OCI-LY1 (cell line): ENCODE measurements around the gene PEF1.

Experiments used
- H2AFZ ChIP-seq: fragments of 200-600 bp; sonication (generic), shearing (Covaris generic); 2 replicates; pipeline ENCODE4 v1.6.0; 2014; ENCODE audit warnings: antibody characterized with exemption, mild to moderate bottlenecking, low read length
- H3F3A ChIP-seq: fragments of 200-600 bp; sonication (generic), shearing (Covaris generic); 2 replicates; pipeline ENCODE4 v1.6.0; 2014; ENCODE audit warnings: mild to moderate bottlenecking, antibody characterized with exemption, low read length, moderate library complexity; ENCODE audit not compliant: insufficient read depth
- H3K27ac ChIP-seq: fragments of 200-600 bp; sonication (generic); 2 replicates; pipeline ENCODE4 v1.5.1; 2014; ENCODE audit warnings: low read length, mixed run types, mild to moderate bottlenecking, low read depth; ENCODE audit not compliant: poor library complexity, severe bottlenecking
- H3K27me3 ChIP-seq: fragments of 200-600 bp; sonication (generic); 2 replicates; pipeline ENCODE4 v1.6.0; 2014; ENCODE audit warnings: antibody characterized with exemption, mild to moderate bottlenecking, low read length, moderate library complexity; ENCODE audit not compliant: insufficient read depth
- H3K36me3 ChIP-seq: fragments of 200-600 bp; sonication (generic); 2 replicates; pipeline ENCODE4 v1.6.1; 2014; ENCODE audit warnings: mild to moderate bottlenecking, antibody characterized with exemption, low read length, moderate library complexity, mixed read lengths; ENCODE audit not compliant: insufficient read depth
- H3K4me1 ChIP-seq: fragments of 200-600 bp; sonication (generic); 2 replicates; pipeline ENCODE4 v1.5.1; 2014; ENCODE audit warnings: mild to moderate bottlenecking, low read length, moderate library complexity; ENCODE audit not compliant: insufficient read depth, severe bottlenecking
- H3K4me2 ChIP-seq: fragments of 200-600 bp; sonication (generic), shearing (Covaris generic); 2 replicates; pipeline ENCODE4 v1.6.1; 2014; ENCODE audit warnings: low read length
- H3K4me3 ChIP-seq: fragments of 200-600 bp; sonication (generic); 2 replicates; pipeline ENCODE4 v1.5.1; 2014; ENCODE audit warnings: low read length, low read depth, mild to moderate bottlenecking, mixed read lengths; ENCODE audit not compliant: poor library complexity, severe bottlenecking
- H3K79me2 ChIP-seq: fragments of 200-600 bp; shearing (Covaris generic); 2 replicates; pipeline ENCODE4 v1.6.1; 2016; ENCODE audit warnings: mixed run types, low read length, mixed read lengths; ENCODE audit not compliant: insufficient read depth
- H3K9ac ChIP-seq: fragments of 200-600 bp; sonication (generic), shearing (Covaris generic); 2 replicates; pipeline ENCODE4 v1.6.1; 2014; ENCODE audit warnings: mild to moderate bottlenecking, low read length, mixed read lengths
- H3K9me2 ChIP-seq: fragments of 200-600 bp; sonication (generic), shearing (Covaris generic); 2 replicates; pipeline ENCODE4 v1.6.1; 2014; ENCODE audit warnings: low read depth, mild to moderate bottlenecking, low read length, mixed read lengths
- H3K9me3 ChIP-seq: fragments of 200-600 bp; shearing (Covaris generic); 2 replicates; pipeline ENCODE4 v1.6.1; 2014; ENCODE audit warnings: low read length, mixed read lengths
- H4K20me1 ChIP-seq: fragments of 200-600 bp; sonication (generic), shearing (Covaris generic); 2 replicates; pipeline ENCODE4 v1.6.0; 2016; ENCODE audit warnings: mild to moderate bottlenecking, low read length; ENCODE audit not compliant: insufficient read depth
- CTCF ChIP-seq: fragments of 200-600 bp; sonication (generic), shearing (Covaris generic); IDR thresholded peaks from 2 replicates; pipeline ENCODE4 v1.5.1; 2017; ENCODE audit warnings: mild to moderate bottlenecking, antibody characterized with exemption, low read length, moderate library complexity, mixed read lengths
- EZH2 ChIP-seq: fragments of 200-600 bp; sonication (generic), shearing (Covaris generic); IDR thresholded peaks from 2 replicates; pipeline ENCODE4 v1.8.0; 2017; ENCODE audit warnings: borderline replicate concordance, mixed run types, mild to moderate bottlenecking, antibody characterized with exemption, low read length, moderate library complexity, mixed read lengths

The PEF1 gene

DNA sequence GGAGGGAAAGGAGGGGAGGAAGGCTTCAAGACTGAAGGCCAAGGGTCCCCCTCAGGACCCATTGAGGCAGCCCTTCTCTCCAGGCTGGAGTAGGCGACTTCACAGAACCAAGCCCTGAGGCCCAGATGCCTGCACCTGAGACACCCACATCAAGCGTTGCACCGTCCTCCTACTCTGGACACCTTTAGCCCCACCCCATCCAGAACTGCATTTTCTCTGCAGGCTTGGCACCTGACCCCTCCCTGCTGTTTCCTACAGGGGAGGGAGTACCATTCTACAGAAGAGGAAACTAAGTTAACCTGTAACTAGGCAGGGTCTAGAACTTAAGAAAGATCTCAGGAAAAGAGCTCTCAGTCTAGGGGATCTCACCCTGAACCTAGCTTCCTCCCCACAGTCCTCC, 12.0 kb downstream of the PEF1 start:
- Histone ChIP-seq H3K27me3 (no peaks in the 10 kb centered on the region), H3K9me3 (no peaks in the 10 kb centered on the region), H3K9ac (no peak overlapping the region), H3K4me1 (no peaks in the 10 kb centered on the region), H3K79me2 (peaks cover 10% of the 10 kb centered on the region), H3K27ac (no peak overlapping the region), H4K20me1 (no peaks in the 10 kb centered on the region), H3F3A (no peaks in the 10 kb centered on the region), H2AFZ (no peak overlapping the region), H3K4me3 (no peak overlapping the region), H3K9me2 (no peaks in the 10 kb centered on the region), H3K36me3 (peaks cover 75% of the 10 kb centered on the region), H3K4me2 (no peak overlapping the region)
- TF ChIP-seq CTCF (no peak), EZH2 (no peak)

DNA sequence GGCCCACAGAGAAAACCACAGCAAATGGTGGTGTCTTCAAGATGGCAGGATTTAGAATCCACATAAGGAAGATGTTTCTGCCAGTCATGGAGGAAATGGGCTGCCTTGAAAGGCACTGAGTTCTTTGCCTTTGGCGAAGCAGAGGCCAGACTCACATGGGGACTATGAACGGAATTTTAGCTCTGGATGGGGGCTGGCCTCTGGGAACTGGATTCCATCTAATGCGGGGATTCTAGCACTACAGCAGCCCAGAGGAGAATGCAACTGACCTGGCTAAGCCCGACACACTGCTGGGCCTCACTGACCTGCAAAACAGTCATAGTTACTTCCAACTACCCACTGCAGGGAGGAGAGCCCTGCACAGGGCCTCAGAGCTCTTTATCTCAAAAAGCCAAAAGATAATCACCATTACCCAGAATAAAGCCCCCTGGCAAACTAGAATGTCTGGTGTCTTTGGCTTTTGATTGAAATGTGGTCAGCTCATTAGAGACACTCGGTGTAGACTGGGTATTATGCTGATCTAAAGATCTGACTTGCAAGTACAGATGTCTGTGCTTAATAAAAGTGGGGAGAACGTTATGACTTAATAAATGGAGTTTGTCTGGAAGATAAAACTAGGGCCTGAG, 15.6 kb downstream of the PEF1 start:
- H3K4me1 ChIP-seq = no peaks in the 10 kb centered on the region
- H3K36me3 ChIP-seq = peaks cover 62% of the 10 kb centered on the region
- no peak overlapping the region for H3K4me2 ChIP-seq
- no peaks in the 10 kb centered on the region for H3K27me3 ChIP-seq
- no peak overlapping the region for H3K4me3 ChIP-seq
- TF ChIP-seq EZH2 (no peak), CTCF (no peak)
- no peaks in the 10 kb centered on the region for H3F3A ChIP-seq
- H3K9me2 ChIP-seq = no peaks in the 10 kb centered on the region
- no peak overlapping the region for H3K27ac ChIP-seq
- H3K79me2 ChIP-seq = no peaks in the 10 kb centered on the region
- H2AFZ ChIP-seq = no peak overlapping the region
- no peak overlapping the region for H3K9ac ChIP-seq
- H4K20me1 ChIP-seq = no peaks in the 10 kb centered on the region
- no peaks in the 10 kb centered on the region for H3K9me3 ChIP-seq

GRCh38 chr1:31627930-31628559, 16.6 kb downstream of the PEF1 start:
- Histone ChIP-seq H3K9me2 (no peaks in the 10 kb centered on the region), H2AFZ (no peak overlapping the region), H3K4me3 (no peak overlapping the region), H3F3A (no peaks in the 10 kb centered on the region), H3K9me3 (no peaks in the 10 kb centered on the region), H3K4me1 (no peaks in the 10 kb centered on the region), H3K27me3 (no peaks in the 10 kb centered on the region), H4K20me1 (no peaks in the 10 kb centered on the region), H3K27ac (no peak overlapping the region), H3K4me2 (no peak overlapping the region), H3K9ac (no peak overlapping the region), H3K36me3 (peaks cover 54% of the 10 kb centered on the region), H3K79me2 (no peaks in the 10 kb centered on the region)
- no peak for TF ChIP-seq EZH2
- TF ChIP-seq CTCF = no peak
